Osteocyte (in vitro differentiated cells): ENCODE results near the gene MEF2C. TPM values are rescaled to one million over a fixed set of nuclear protein-coding genes. Genes with fewer than 3 reads are reported as not detected.

Experiments used
- DNase-seq: peaks from one replicate; pipeline ENCODE4 v3.0.0; 2021; ENCODE audit warnings: mixed read lengths; ENCODE audit not compliant: unreplicated experiment; ENCODE audit errors: extremely low spot score
- H3K27ac Mint-ChIP-seq: one replicate; pipeline ENCODE4 v1.8.0; 2021; ENCODE audit warnings: mild to moderate bottlenecking, mixed read lengths; ENCODE audit not compliant: unreplicated experiment
- H3K27me3 Mint-ChIP-seq: one replicate; pipeline ENCODE4 v1.8.0; 2021; ENCODE audit warnings: mixed read lengths; ENCODE audit not compliant: unreplicated experiment
- H3K36me3 Mint-ChIP-seq: one replicate; pipeline ENCODE4 v1.8.0; 2021; ENCODE audit warnings: mixed read lengths; ENCODE audit not compliant: unreplicated experiment
- H3K4me1 Mint-ChIP-seq: one replicate; pipeline ENCODE4 v1.8.0; 2021; ENCODE audit warnings: mixed read lengths; ENCODE audit not compliant: unreplicated experiment
- H3K4me3 Mint-ChIP-seq: one replicate; pipeline ENCODE4 v1.8.0; 2021; ENCODE audit warnings: mild to moderate bottlenecking, moderate library complexity, mixed read lengths; ENCODE audit not compliant: unreplicated experiment
- H3K9me3 Mint-ChIP-seq: one replicate; pipeline ENCODE4 v1.8.0; 2021; ENCODE audit warnings: mixed read lengths; ENCODE audit not compliant: unreplicated experiment
- CTCF ChIP-seq: fragments of 200-600 bp; sonication (generic); IDR thresholded peaks from 2 replicates; pipeline ENCODE4 v1.5.0; 2021; ENCODE audit warnings: antibody characterized with exemption, mild to moderate bottlenecking, moderate library complexity
- total RNA-seq: library from RNA; stranded (reverse); gene quantifications from 2 replicates; pipeline ENCODE4 v1.2.1, GENCODE V29; 2021

Gene MEF2C
- total RNA-seq, 1 donor from 2014 or later = 9.4 TPM

- TF ChIP-seq CTCF = no peak
- no peak for DNase-seq
- Mint-ChIP-seq H3K4me1 (peaks cover 36% of the 10 kb centered on the region), H3K27me3 (no peaks in the 10 kb centered on the region), H3K36me3 (no peaks in the 10 kb centered on the region), H3K9me3 (no peaks in the 10 kb centered on the region), H3K27ac (no peak overlapping the region), H3K4me3 (peak overlapping the region; percentile 23)
Observed at GRCh38 chr5:88824892-88825583, 57.9 kb downstream of the MEF2C start.

GRCh38 chr5:88824141-88824540, 58.8 kb downstream of the MEF2C start:
- Mint-ChIP-seq H3K36me3 (no peaks in the 10 kb centered on the region), H3K4me1 (peaks cover 36% of the 10 kb centered on the region), H3K27me3 (no peaks in the 10 kb centered on the region), H3K9me3 (no peaks in the 10 kb centered on the region), H3K4me3 (no peak overlapping the region), H3K27ac (no peak overlapping the region)
- no peak for TF ChIP-seq CTCF
- no peak for DNase-seq

- no peak for DNase-seq
- no peak for TF ChIP-seq CTCF
- Mint-ChIP-seq H3K9me3 (no peaks in the 10 kb centered on the region), H3K27ac (no peak overlapping the region), H3K4me1 (peaks cover 36% of the 10 kb centered on the region), H3K27me3 (no peaks in the 10 kb centered on the region), H3K4me3 (no peak overlapping the region), H3K36me3 (no peaks in the 10 kb centered on the region)
Observed at GRCh38 chr5:88823201-88823600, 59.8 kb downstream of the MEF2C start.

- no peak for DNase-seq
- peaks cover 17% of the 10 kb centered on the region for H3K4me1 Mint-ChIP-seq
- H3K9me3 Mint-ChIP-seq = no peaks in the 10 kb centered on the region
- H3K36me3 Mint-ChIP-seq = no peaks in the 10 kb centered on the region
- H3K27ac Mint-ChIP-seq = no peak overlapping the region
- TF ChIP-seq CTCF = no peak
- H3K27me3 Mint-ChIP-seq = no peaks in the 10 kb centered on the region
- H3K4me3 Mint-ChIP-seq = no peak overlapping the region
Observed at GRCh38 chr5:88821161-88821560, 61.8 kb downstream of the MEF2C start.

GRCh38 chr5:88820581-88820980, 62.4 kb downstream of the MEF2C start:
- Mint-ChIP-seq H3K36me3 (no peaks in the 10 kb centered on the region), H3K27me3 (no peaks in the 10 kb centered on the region), H3K4me3 (no peak overlapping the region), H3K27ac (no peak overlapping the region), H3K9me3 (no peaks in the 10 kb centered on the region), H3K4me1 (peaks cover 13% of the 10 kb centered on the region)
- no peak for TF ChIP-seq CTCF
- DNase-seq = no peak
